Breast epithelium (tissue), 4 donors: Measurements from ENCODE around the gene ATAD2B. TPM values are rescaled to one million over a fixed set of nuclear protein-coding genes. Genes with fewer than 3 reads are reported as not detected.
A peak's percentile ranks its signal among the peaks of the same experiment; 100 is the strongest.

Source experiments
- DNase-seq, 2 donors: peaks; one replicate each; pipeline ENCODE4 v3.0.0-alpha.2; 2019; ENCODE audit warnings: low spot score in 2 of 2
- H3K27ac ChIP-seq, 2 donors: fragments of 200-600 bp; sonication (generic) in 1 of 2; one replicate each; pipeline ENCODE4 v1.5.1; 2016 to 2019; ENCODE audit warnings: mild to moderate bottlenecking in 1 of 2
- H3K27me3 ChIP-seq, 2 donors: fragments of 200-600 bp; sonication (generic) in 1 of 2; one replicate each; pipeline versions ENCODE4 v1.5.1 to v1.6.0; 2017 to 2019; ENCODE audit warnings: control low read depth in 1 of 2, mild to moderate bottlenecking in 1 of 2
- H3K36me3 ChIP-seq: fragments of 200-600 bp; one replicate; pipeline ENCODE4 v1.5.1; 2019
- H3K4me1 ChIP-seq, 2 donors: fragments of 200-600 bp; sonication (generic); one replicate each; pipeline ENCODE4 v1.5.1; 2016 to 2019; ENCODE audit warnings: control low read depth in 1 of 2
- H3K4me3 ChIP-seq, 3 donors: fragments of 200-600 bp; sonication (generic); 1 replicate in 2 of 3; 2 replicates in 1 of 3; pipeline ENCODE4 v1.5.1; 2016 to 2019; ENCODE audit warnings: mild to moderate bottlenecking in 3 of 3, moderate library complexity in 2 of 3
- H3K9me3 ChIP-seq, 2 donors: fragments of 200-600 bp; sonication (generic) in 1 of 2; one replicate each; pipeline ENCODE4 v1.5.1; 2016 to 2019; ENCODE audit warnings: control low read depth in 1 of 2
- CTCF ChIP-seq, 3 donors: fragments of 450-650 bp; IDR thresholded peaks; one replicate each; pipeline ENCODE4 v1.5.1; 2016 to 2017; ENCODE audit warnings: antibody characterized with exemption in 3 of 3, mild to moderate bottlenecking in 3 of 3, moderate library complexity in 3 of 3
- POLR2A ChIP-seq: fragments of 450-650 bp; IDR thresholded peaks from one replicate; pipeline ENCODE4 v1.6.1; 2016; ENCODE audit warnings: antibody characterized with exemption, mild to moderate bottlenecking, moderate library complexity
- POLR2AphosphoS5 ChIP-seq, 3 donors: sonication (generic); formaldehyde crosslinking; IDR thresholded peaks; one replicate each; pipeline ENCODE4 v1.6.1; 2017; ENCODE audit warnings: antibody characterized with exemption in 3 of 3
- intact Hi-C: fragments of 100-400 bp; cut with DNase I; formaldehyde crosslinking; loops from one replicate; pipeline ENCODE4 v1.15.1; 2023; ENCODE audit warnings: low total_unique reads
- total RNA-seq, 3 donors: library from RNA; depleted of rRNA; stranded (reverse); fragments of >200 nt; gene quantifications; one replicate each; pipeline ENCODE4 v1.1.0, GENCODE V29; 2016

The ATAD2B gene
- total RNA-seq, 3 donors from 2014 or later = 22.6 to 48.1 (median 34.4) TPM

DNA sequence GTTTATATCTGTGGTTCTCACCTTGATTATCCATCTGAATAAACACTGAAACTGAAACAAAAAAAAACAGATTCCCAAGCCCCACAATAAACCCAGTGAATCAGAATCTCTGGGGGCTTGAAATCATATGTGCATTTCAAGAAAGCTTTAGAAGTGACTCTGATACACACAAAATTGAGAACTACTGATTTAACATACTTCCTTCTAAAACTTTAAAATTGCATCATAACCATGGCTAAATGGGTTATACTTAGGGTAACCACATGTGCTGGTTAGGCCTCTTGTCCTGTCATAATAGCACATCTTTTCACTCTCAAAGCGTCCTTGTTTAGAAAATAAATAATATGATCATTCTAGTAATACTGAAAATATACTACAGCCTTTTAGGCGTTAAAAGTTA lies 100.9 kb downstream of the ATAD2B start:
- Histone ChIP-seq H3K4me3 (no peak overlapping the region), H3K27me3 (no peaks in the 10 kb centered on the region)

GRCh38 chr2:23824777-23825212 lies 102.1 kb downstream of the ATAD2B start:
- DNase-seq = no peak
- no peaks in the 10 kb centered on the region for H3K27me3 ChIP-seq
- TF ChIP-seq POLR2AphosphoS5 (IDR thresholded peaks at IDR 0.05) (no peak), POLR2A (no peak), CTCF (IDR thresholded peaks at IDR 0.05) (peak; percentile 56 to 61 (median 58))
- H3K4me1 ChIP-seq = no peaks in the 10 kb centered on the region
- no peaks in the 10 kb centered on the region for H3K9me3 ChIP-seq
- H3K27ac ChIP-seq = no peak overlapping the region
- intact Hi-C loops = no loop called here
- peaks cover 5% of the 10 kb centered on the region for H3K36me3 ChIP-seq
- no peak overlapping the region for H3K4me3 ChIP-seq

More for the DNA sequence above, 100.9 kb downstream of the ATAD2B start:
- Histone ChIP-seq H3K4me1 (no peaks in the 10 kb centered on the region), H3K27ac (no peak overlapping the region), H3K9me3 (no peaks in the 10 kb centered on the region), H3K36me3 (peaks cover 4% of the 10 kb centered on the region)
- no peak for DNase-seq
- TF ChIP-seq CTCF (IDR thresholded peaks at IDR 0.05) (no peak), POLR2A (no peak), POLR2AphosphoS5 (IDR thresholded peaks at IDR 0.05) (no peak)
- intact Hi-C loops = no loop called here

GRCh38 chr2:23823863-23824262 lies 103.1 kb downstream of the ATAD2B start:
- peaks cover 5% of the 10 kb centered on the region for H3K36me3 ChIP-seq
- intact Hi-C loops = no loop called here

GRCh38 chr2:23814963-23815362 lies 112.0 kb downstream of the ATAD2B start:
- Histone ChIP-seq H3K36me3 (no peaks in the 10 kb centered on the region), H3K9me3 (no peaks in the 10 kb centered on the region), H3K27ac (no peak overlapping the region), H3K4me1 (no peaks in the 10 kb centered on the region), H3K4me3 (no peak overlapping the region), H3K27me3 (no peaks in the 10 kb centered on the region)
- no peak for DNase-seq
- intact Hi-C loops = no loop called here
- TF ChIP-seq CTCF (IDR thresholded peaks at IDR 0.05) = no peak
- no peak for TF ChIP-seq POLR2AphosphoS5 (IDR thresholded peaks at IDR 0.05)
- TF ChIP-seq POLR2A = no peak

More at GRCh38 chr2:23823863-23824262, 103.1 kb downstream of the ATAD2B start:
- no peak overlapping the region for H3K4me3 ChIP-seq
- no peak for TF ChIP-seq CTCF (IDR thresholded peaks at IDR 0.05)
- TF ChIP-seq POLR2AphosphoS5 (IDR thresholded peaks at IDR 0.05) = no peak
- no peak for TF ChIP-seq POLR2A
- no peaks in the 10 kb centered on the region for H3K27me3 ChIP-seq
- no peaks in the 10 kb centered on the region for H3K9me3 ChIP-seq
- DNase-seq = no peak
- no peaks in the 10 kb centered on the region for H3K4me1 ChIP-seq
- H3K27ac ChIP-seq = no peak overlapping the region

DNA sequence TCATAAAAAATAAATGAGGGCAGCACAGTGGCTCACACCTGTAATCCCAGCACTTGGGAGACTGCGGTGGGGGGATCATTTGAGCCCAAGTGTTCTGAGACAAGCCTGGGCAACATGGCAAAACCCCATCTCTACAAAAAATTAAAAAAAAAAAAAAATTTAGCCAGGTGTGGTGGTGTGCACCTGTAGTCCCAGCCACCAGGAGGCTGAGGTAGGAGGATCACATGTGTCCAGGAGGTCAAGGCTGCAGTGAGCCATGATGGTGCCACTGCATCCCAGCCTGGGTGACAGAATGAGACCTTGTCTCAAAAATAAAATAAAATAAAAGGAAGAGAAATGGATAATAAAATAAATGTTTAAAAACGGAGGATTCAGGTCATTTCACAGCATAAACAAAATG lies 113.5 kb downstream of the ATAD2B start:
- TF ChIP-seq CTCF (IDR thresholded peaks at IDR 0.05) (no peak), POLR2AphosphoS5 (IDR thresholded peaks at IDR 0.05) (no peak), POLR2A (no peak)
- no peaks in the 10 kb centered on the region for H3K27me3 ChIP-seq
- intact Hi-C loops = no loop called here

More for the DNA sequence above, 113.5 kb downstream of the ATAD2B start:
- H3K27ac ChIP-seq = no peak overlapping the region
- no peaks in the 10 kb centered on the region for H3K36me3 ChIP-seq
- no peaks in the 10 kb centered on the region for H3K9me3 ChIP-seq
- H3K4me1 ChIP-seq = no peaks in the 10 kb centered on the region
- H3K4me3 ChIP-seq = no peak overlapping the region
- no peak for DNase-seq
